K562 (cell line): ENCODE measurements around the gene CCNDBP1. TPM values are rescaled to one million over a fixed set of nuclear protein-coding genes. Genes with fewer than 3 reads are reported as not detected.

Experiments used
- ATF3 ChIP-seq, 2 experiments: fragments of 450-650 bp in 1 of 2; sonication (generic) in 1 of 2; formaldehyde crosslinking in 1 of 2; IDR thresholded peaks in 1 of 2; conservative IDR thresholded peaks in 1 of 2; 2 replicates each; pipeline versions ENCODE4 v1.6.1 to v1.8.1; 2016 to 2023; ENCODE audit warnings: mild to moderate bottlenecking in 2 of 2, moderate library complexity in 2 of 2, inconsistent platforms in 1 of 2, missing genetic modification reagents in 1 of 2
- BRF2 ChIP-seq: IDR thresholded peaks from 3 replicates; pipeline ENCODE4 v1.6.1; 2011; ENCODE audit warnings: borderline replicate concordance, mild to moderate bottlenecking; ENCODE audit not compliant: insufficient read length, insufficient read depth
- CREB5 ChIP-seq: fragments of 250-450 bp; sonication (Bioruptor Pico); IDR thresholded peaks from 2 replicates; pipeline ENCODE4 v1.5.0; 2020; ENCODE audit warnings: mild to moderate bottlenecking
- FOXJ2 ChIP-seq: fragments of 200-800 bp; sonication (Bioruptor generic); IDR thresholded peaks from 2 replicates; pipeline ENCODE4 v1.6.1; 2016; ENCODE audit warnings: missing genetic modification characterization, missing compliant biosample characterization
- IFI16 ChIP-seq: fragments of 250-450 bp; sonication (Bioruptor Pico); IDR thresholded peaks from 2 replicates; pipeline ENCODE4 v2.1.2; 2022; ENCODE audit warnings: mild to moderate bottlenecking, inconsistent platforms
- MYC ChIP-seq, 2 experiments: fragments of 250-450 bp in 1 of 2; sonication (Bioruptor Pico) in 1 of 2; IDR thresholded peaks; 2 replicates each; pipeline versions ENCODE4 v1.5.1 to v1.6.1; 2012 to 2021; ENCODE audit warnings: low read depth in 2 of 2, borderline replicate concordance in 1 of 2, improper control_type of control experiment in 1 of 2, low read length in 1 of 2, mild to moderate bottlenecking in 1 of 2, moderate library complexity in 1 of 2
- NBN ChIP-seq: fragments of 450-650 bp; IDR thresholded peaks from 2 replicates; pipeline ENCODE4 v1.6.1; 2016; ENCODE audit warnings: low read depth, mild to moderate bottlenecking
- NFRKB ChIP-seq: fragments of 450-650 bp; IDR thresholded peaks from 2 replicates; pipeline ENCODE4 v1.6.1; 2016; ENCODE audit warnings: low read depth
- POLR2B ChIP-seq: fragments of 450-650 bp; IDR thresholded peaks from 2 replicates; pipeline ENCODE4 v1.6.1; 2018; ENCODE audit warnings: low read depth; ENCODE audit not compliant: partially characterized antibody
- SIX5 ChIP-seq, 2 experiments: IDR thresholded peaks; 2 replicates each; pipeline ENCODE4 v1.6.1; 2011; ENCODE audit warnings: low read length in 2 of 2, borderline replicate concordance in 1 of 2, low read depth in 1 of 2, mild to moderate bottlenecking in 1 of 2, moderate library complexity in 1 of 2; ENCODE audit not compliant: insufficient read depth in 1 of 2
- SMAD1 ChIP-seq: fragments of 150-350 bp; IDR thresholded peaks from 2 replicates; pipeline ENCODE4 v1.6.1; 2014; ENCODE audit warnings: low read length, low read depth; ENCODE audit not compliant: partially characterized antibody
- USF1 ChIP-seq: sonication (generic); formaldehyde crosslinking; IDR thresholded peaks from 2 replicates; pipeline ENCODE4 v1.9.0; 2022; ENCODE audit warnings: mild to moderate bottlenecking, missing genetic modification reagents
- VEZF1 ChIP-seq: fragments of 200-800 bp; sonication (Bioruptor generic); IDR thresholded peaks from 2 replicates; pipeline ENCODE4 v1.6.1; 2017; ENCODE audit warnings: missing genetic modification characterization, missing compliant biosample characterization
- ZFPM2 ChIP-seq: fragments of 250-450 bp; sonication (Bioruptor Pico); IDR thresholded peaks from 2 replicates; pipeline ENCODE4 v1.5.1; 2022; ENCODE audit warnings: mild to moderate bottlenecking
- polyA plus RNA-seq, 8 experiments: library from polyadenylated mRNA; depleted of rRNA in 4 of 8; stranded (reverse) in 5 of 8; unstranded in 3 of 8; fragments of >200 nt; fragmentation: Nextera tagmentation in 2 of 8; fragmentation: Illumina TruSeq in 1 of 8; extraction: Ambion mirVana in 2 of 8; extraction: Trizol in 1 of 8; gene quantifications; 2 replicates each; pipeline versions ENCODE4 v1.2.1 to v1.2.3, GENCODE V29; 2011 to 2014; ENCODE audit warnings: inconsistent platforms in 1 of 8, missing spikeins in 1 of 8
- total RNA-seq, 7 experiments: library from RNA; depleted of rRNA in 6 of 7; stranded (reverse); fragments of >200 nt in 6 of 7; fragmentation: Illumina TruSeq in 2 of 7; extraction: Trizol in 2 of 7; gene quantifications; 2 replicates each; pipeline versions ENCODE4 v1.2.1 to v1.2.3, GENCODE V29; 2011 to 2021; ENCODE audit warnings: low replicate concordance in 1 of 7

CCNDBP1 gene
- total and polyA plus RNA-seq, 9 of the 15 experiments (the other 6 are each of a cell fraction or from before 2014, with no cell fraction given) = 37.0 to 111 (median 55.5) TPM

GRCh38 chr15:43169888-43170287 is 15.3 kb upstream of the CCNDBP1 start (continued):
- TF ChIP-seq VEZF1 = 0 out of 2 replicates have a peak, but pooled peaks have one; percentile 20
- TF ChIP-seq MYC (IDR thresholded peaks at IDR 0.05; ENCODE audit: low read depth, low read length) = no peak
- no peak for TF ChIP-seq MYC (CRISPR knock-in tag; IDR thresholded peaks at IDR 0.05; ENCODE audit: borderline replicate concordance, low read depth)
- no peak for TF ChIP-seq POLR2B
- TF ChIP-seq IFI16 = no peak
- TF ChIP-seq FOXJ2 (tag) = 0 out of 2 replicates have a peak, but pooled peaks have one; percentile 21
- no peak for TF ChIP-seq SMAD1
- TF ChIP-seq CREB5 = no peak
- no peak for TF ChIP-seq SIX5 (IDR thresholded peaks at IDR 0.05; ENCODE audit: borderline replicate concordance in 1 of 2, insufficient read depth in 1 of 2, low read depth in 1 of 2, low read length in 2 of 2)
- TF ChIP-seq BRF2 = no peak
- TF ChIP-seq USF1 (CRISPR knock-in tag) = no peak
- TF ChIP-seq NBN = no peak
- TF ChIP-seq NFRKB = no peak
- TF ChIP-seq ZFPM2 (CRISPR knock-in tag) = no peak
- TF ChIP-seq ATF3 (IDR thresholded peaks at IDR 0.05) = peak; percentile 18; the same call in 1 of the 2 replicates
- no peak for TF ChIP-seq ATF3 (CRISPR knock-in tag; conservative IDR thresholded peaks at IDR 0.05)
